B cell (primary cell): ENCODE measurements around the gene PHC3.

Experiments used
- EZH2 ChIP-seq: IDR thresholded peaks from 2 replicates; pipeline ENCODE4 v1.6.1; 2012; ENCODE audit warnings: borderline replicate concordance, low read depth, mild to moderate bottlenecking, moderate library complexity, low read length; ENCODE audit not compliant: insufficient read depth, poor library complexity, severe bottlenecking
- TF ChIP-seq, protein P1 (sequence below): fragments of 200-600 bp; IDR thresholded peaks from one replicate; pipeline ENCODE4 v1.8.0; 2022; ENCODE audit warnings: antibody characterized with exemption, mild to moderate bottlenecking

DNA sequence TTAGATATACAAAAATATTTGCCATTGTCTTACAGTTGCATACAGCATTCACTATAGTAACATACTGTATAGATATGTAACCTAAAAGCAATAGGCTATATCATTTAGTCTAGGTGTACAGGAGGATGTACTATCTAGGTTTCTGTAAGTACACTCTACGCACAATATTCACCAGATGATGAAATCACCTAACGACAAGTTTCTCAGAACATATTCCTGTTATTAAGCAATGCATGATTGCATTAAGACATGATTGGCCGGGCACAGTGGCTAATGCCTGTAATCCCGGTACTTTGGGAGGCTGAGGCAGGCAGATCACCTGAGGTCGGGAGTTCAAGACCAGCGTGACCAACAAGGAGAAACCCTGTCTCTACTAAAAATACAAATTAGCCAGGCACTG, 26.2 kb upstream of the PHC3 start:
- TF ChIP-seq EZH2: no peak
- TF ChIP-seq, protein P1, sequence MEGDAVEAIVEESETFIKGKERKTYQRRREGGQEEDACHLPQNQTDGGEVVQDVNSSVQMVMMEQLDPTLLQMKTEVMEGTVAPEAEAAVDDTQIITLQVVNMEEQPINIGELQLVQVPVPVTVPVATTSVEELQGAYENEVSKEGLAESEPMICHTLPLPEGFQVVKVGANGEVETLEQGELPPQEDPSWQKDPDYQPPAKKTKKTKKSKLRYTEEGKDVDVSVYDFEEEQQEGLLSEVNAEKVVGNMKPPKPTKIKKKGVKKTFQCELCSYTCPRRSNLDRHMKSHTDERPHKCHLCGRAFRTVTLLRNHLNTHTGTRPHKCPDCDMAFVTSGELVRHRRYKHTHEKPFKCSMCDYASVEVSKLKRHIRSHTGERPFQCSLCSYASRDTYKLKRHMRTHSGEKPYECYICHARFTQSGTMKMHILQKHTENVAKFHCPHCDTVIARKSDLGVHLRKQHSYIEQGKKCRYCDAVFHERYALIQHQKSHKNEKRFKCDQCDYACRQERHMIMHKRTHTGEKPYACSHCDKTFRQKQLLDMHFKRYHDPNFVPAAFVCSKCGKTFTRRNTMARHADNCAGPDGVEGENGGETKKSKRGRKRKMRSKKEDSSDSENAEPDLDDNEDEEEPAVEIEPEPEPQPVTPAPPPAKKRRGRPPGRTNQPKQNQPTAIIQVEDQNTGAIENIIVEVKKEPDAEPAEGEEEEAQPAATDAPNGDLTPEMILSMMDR: no peak
